ENCODE measurements around the gene CTLA4. TPM values are rescaled to one million over a fixed set of nuclear protein-coding genes. Genes with fewer than 3 reads are reported as not detected.

The CTLA4 gene
- total RNA-seq, 2 donors from 2014 or later: 132 to 254 TPM

GRCh38 chr2:203840655-203841205 is 26.8 kb upstream of the CTLA4 start:
- Mint-ChIP-seq H3K27ac (no peak overlapping the region), H3K9me3 (no peaks in the 10 kb centered on the region), H3K27me3 (ENCODE audit: low read depth) (no peaks in the 10 kb centered on the region), H3K36me3 (ENCODE audit: insufficient read depth in 2 of 2) (no peaks in the 10 kb centered on the region), H3K4me3 (peak overlapping the region; percentile 1 to 7), H3K4me1 (ENCODE audit: low read depth) (peaks cover 37% of the 10 kb centered on the region)
- DNase-seq: no peak
- no peak for ATAC-seq (replicated peaks in 1 of 2)

GRCh38 chr2:203841654-203842053 is 25.9 kb upstream of the CTLA4 start:
- no peaks in the 10 kb centered on the region for H3K9me3 Mint-ChIP-seq
- no peaks in the 10 kb centered on the region for H3K27me3 Mint-ChIP-seq (ENCODE audit: low read depth)
- H3K4me1 Mint-ChIP-seq (ENCODE audit: low read depth): peaks cover 37% of the 10 kb centered on the region
- H3K27ac Mint-ChIP-seq: no peak overlapping the region
- H3K4me3 Mint-ChIP-seq: no peak overlapping the region
- no peak for DNase-seq
- ATAC-seq (replicated peaks in 1 of 2): no peak
- peaks cover 0 to 2% of the 10 kb centered on the region in 2 donors for H3K36me3 Mint-ChIP-seq (ENCODE audit: insufficient read depth in 2 of 2)

GRCh38 chr2:203842373-203842772 is 25.2 kb upstream of the CTLA4 start:
- peak overlapping the region; percentile 74 for H3K27ac Mint-ChIP-seq
- ATAC-seq (replicated peaks in 1 of 2): peak; percentile 65 to 77

GRCh38 chr2:203846490-203847105 is 21.0 kb upstream of the CTLA4 start:
- DNase-seq (no peak), ATAC-seq (replicated peaks in 1 of 2) (no peak)
- Mint-ChIP-seq H3K36me3 (ENCODE audit: insufficient read depth in 2 of 2) (peaks cover 2 to 5% of the 10 kb centered on the region in 2 donors), H3K27me3 (ENCODE audit: low read depth) (no peaks in the 10 kb centered on the region), H3K4me1 (ENCODE audit: low read depth) (peaks cover 41% of the 10 kb centered on the region), H3K27ac (no peak overlapping the region), H3K4me3 (no peak overlapping the region), H3K9me3 (peaks cover 2 to 4% of the 10 kb centered on the region in 2 donors)

More at GRCh38 chr2:203842373-203842772, 25.2 kb upstream of the CTLA4 start:
- DNase-seq: no peak
- no peaks in the 10 kb centered on the region for H3K27me3 Mint-ChIP-seq (ENCODE audit: low read depth)
- peak overlapping the region; percentile 23 to 66 for H3K4me3 Mint-ChIP-seq
- H3K9me3 Mint-ChIP-seq: no peaks in the 10 kb centered on the region
- H3K36me3 Mint-ChIP-seq (ENCODE audit: insufficient read depth in 2 of 2): peaks cover 0 to 2% of the 10 kb centered on the region in 2 donors
- peaks cover 37% of the 10 kb centered on the region for H3K4me1 Mint-ChIP-seq (ENCODE audit: low read depth)

GRCh38 chr2:203849010-203849409 is 18.6 kb upstream of the CTLA4 start:
- DNase-seq (no peak), ATAC-seq (replicated peaks in 1 of 2) (peak; percentile 72 to 85)
- no peaks in the 10 kb centered on the region for H3K27me3 Mint-ChIP-seq (ENCODE audit: low read depth)
- peaks cover 50% of the 10 kb centered on the region for H3K4me1 Mint-ChIP-seq (ENCODE audit: low read depth)
- peaks cover 2 to 6% of the 10 kb centered on the region in 2 donors for H3K9me3 Mint-ChIP-seq
- H3K4me3 Mint-ChIP-seq: peak overlapping the region; percentile 23 to 25
- no peak overlapping the region for H3K27ac Mint-ChIP-seq
- peaks cover 4 to 5% of the 10 kb centered on the region in 2 donors for H3K36me3 Mint-ChIP-seq (ENCODE audit: insufficient read depth in 2 of 2)

- Mint-ChIP-seq H3K27ac (peak overlapping the region; percentile 88), H3K9me3 (peaks cover 2 to 6% of the 10 kb centered on the region in 2 donors), H3K27me3 (ENCODE audit: low read depth) (no peaks in the 10 kb centered on the region), H3K4me3 (peak overlapping the region; percentile 59 to 71), H3K4me1 (ENCODE audit: low read depth) (peaks cover 80% of the 10 kb centered on the region), H3K36me3 (ENCODE audit: insufficient read depth in 2 of 2) (peaks cover 2 to 5% of the 10 kb centered on the region in 2 donors)
- ATAC-seq (replicated peaks in 1 of 2) (peak; percentile 46 to 52), DNase-seq (no peak)
These were observed 14.8 kb upstream of the CTLA4 start for GRCh38 chr2:203852760-203853159.

- Mint-ChIP-seq H3K9me3 (peaks cover 2 to 6% of the 10 kb centered on the region in 2 donors), H3K27me3 (ENCODE audit: low read depth) (no peaks in the 10 kb centered on the region), H3K27ac (peak overlapping the region; percentile 94), H3K4me1 (ENCODE audit: low read depth) (peaks cover 85% of the 10 kb centered on the region), H3K4me3 (peak overlapping the region; percentile 72 to 88), H3K36me3 (ENCODE audit: insufficient read depth in 2 of 2) (peaks cover 2 to 5% of the 10 kb centered on the region in 2 donors)
- ATAC-seq (replicated peaks in 1 of 2) (peak; percentile 35 to 56), DNase-seq (no peak)
These were observed 14.3 kb upstream of the CTLA4 start for GRCh38 chr2:203853271-203853670.

GRCh38 chr2:203853722-203854121 is 13.8 kb upstream of the CTLA4 start:
- Mint-ChIP-seq H3K36me3 (ENCODE audit: insufficient read depth in 2 of 2) (peaks cover 2 to 5% of the 10 kb centered on the region in 2 donors), H3K27ac (peak overlapping the region; percentile 94), H3K9me3 (peaks cover 2 to 6% of the 10 kb centered on the region in 2 donors), H3K4me1 (ENCODE audit: low read depth) (peaks cover 88% of the 10 kb centered on the region), H3K27me3 (ENCODE audit: low read depth) (no peaks in the 10 kb centered on the region), H3K4me3 (peak overlapping the region; percentile 76 to 88)
- DNase-seq (no peak), ATAC-seq (replicated peaks in 1 of 2) (no peak)

GRCh38 chr2:203855274-203855673 is 12.3 kb upstream of the CTLA4 start:
- Mint-ChIP-seq H3K9me3 (peaks cover 2% of the 10 kb centered on the region in 2 donors), H3K4me1 (ENCODE audit: low read depth) (peaks cover 90% of the 10 kb centered on the region)

GRCh38 chr2:203857656-203858055 is 9.9 kb upstream of the CTLA4 start:
- peak overlapping the region; percentile 98 for H3K27ac Mint-ChIP-seq
- no peaks in the 10 kb centered on the region for H3K27me3 Mint-ChIP-seq (ENCODE audit: low read depth)
- ATAC-seq (replicated peaks in 1 of 2) (no peak), DNase-seq (no peak)
- peak overlapping the region; percentile 76 to 84 for H3K4me3 Mint-ChIP-seq
- peaks cover 2% of the 10 kb centered on the region in 2 donors for H3K36me3 Mint-ChIP-seq (ENCODE audit: insufficient read depth in 2 of 2)
- H3K9me3 Mint-ChIP-seq: peaks cover under 1 to 2% of the 10 kb centered on the region in 2 donors
- H3K4me1 Mint-ChIP-seq (ENCODE audit: low read depth): peaks cover 92% of the 10 kb centered on the region

More at GRCh38 chr2:203855274-203855673, 12.3 kb upstream of the CTLA4 start:
- DNase-seq (no peak), ATAC-seq (replicated peaks in 1 of 2) (no peak)
- Mint-ChIP-seq H3K27ac (peak overlapping the region; percentile 94), H3K4me3 (peak overlapping the region; percentile 52 to 70), H3K36me3 (ENCODE audit: insufficient read depth in 2 of 2) (peaks cover 2 to 3% of the 10 kb centered on the region in 2 donors), H3K27me3 (ENCODE audit: low read depth) (no peaks in the 10 kb centered on the region)

- Mint-ChIP-seq H3K4me3 (peak overlapping the region; percentile 23 to 84), H3K36me3 (ENCODE audit: insufficient read depth in 2 of 2) (peaks cover 2% of the 10 kb centered on the region in 2 donors), H3K4me1 (ENCODE audit: low read depth) (peaks cover 89% of the 10 kb centered on the region), H3K27me3 (ENCODE audit: low read depth) (no peaks in the 10 kb centered on the region), H3K9me3 (peaks cover 0 to 2% of the 10 kb centered on the region in 2 donors), H3K27ac (peak overlapping the region; percentile 98)
- DNase-seq (peak in 1 of 2 donors; percentile 36), ATAC-seq (replicated peaks in 1 of 2) (peak; percentile 65 to 73)
These were observed 9.4 kb upstream of the CTLA4 start for GRCh38 chr2:203858176-203858575.

GRCh38 chr2:203859030-203859789 is 8.4 kb upstream of the CTLA4 start:
- Mint-ChIP-seq H3K27ac (peak overlapping the region; percentile 88), H3K4me1 (ENCODE audit: low read depth) (peaks cover 87% of the 10 kb centered on the region), H3K36me3 (ENCODE audit: insufficient read depth in 2 of 2) (peaks cover 4 to 8% of the 10 kb centered on the region in 2 donors), H3K27me3 (ENCODE audit: low read depth) (no peaks in the 10 kb centered on the region), H3K4me3 (peak overlapping the region; percentile 16 to 59), H3K9me3 (peaks cover 0 to 5% of the 10 kb centered on the region in 2 donors)
- ATAC-seq (replicated peaks in 1 of 2) (peak; percentile 24 to 41), DNase-seq (no peak)

GRCh38 chr2:203861197-203861596 is 6.4 kb upstream of the CTLA4 start:
- peaks cover 87% of the 10 kb centered on the region for H3K4me1 Mint-ChIP-seq (ENCODE audit: low read depth)
- peaks cover 5 to 8% of the 10 kb centered on the region in 2 donors for H3K9me3 Mint-ChIP-seq
- no peak for DNase-seq

More at GRCh38 chr2:203861197-203861596, 6.4 kb upstream of the CTLA4 start:
- H3K27me3 Mint-ChIP-seq (ENCODE audit: low read depth): no peaks in the 10 kb centered on the region
- peak overlapping the region; percentile 91 for H3K27ac Mint-ChIP-seq
- peak; percentile 31 to 45 for ATAC-seq (replicated peaks in 1 of 2)
- peak overlapping the region; percentile 47 to 83 for H3K4me3 Mint-ChIP-seq
- peaks cover 10 to 17% of the 10 kb centered on the region in 2 donors for H3K36me3 Mint-ChIP-seq (ENCODE audit: insufficient read depth in 2 of 2)

Measured in activated T-cell treated with anti-CD3 and anti-CD28 coated beads, Interleukin-2, amount 50 U/mL, for 72 hours (primary cell).